Measurements from ENCODE around the gene VAMP2. TPM values are rescaled to one million over a fixed set of nuclear protein-coding genes. Genes with fewer than 3 reads are reported as not detected.
A peak's percentile ranks its signal among the peaks of the same experiment; 100 is the strongest.

VAMP2 gene
- total RNA-seq, 1 donor from 2014 or later = 2.1 TPM

DNA sequence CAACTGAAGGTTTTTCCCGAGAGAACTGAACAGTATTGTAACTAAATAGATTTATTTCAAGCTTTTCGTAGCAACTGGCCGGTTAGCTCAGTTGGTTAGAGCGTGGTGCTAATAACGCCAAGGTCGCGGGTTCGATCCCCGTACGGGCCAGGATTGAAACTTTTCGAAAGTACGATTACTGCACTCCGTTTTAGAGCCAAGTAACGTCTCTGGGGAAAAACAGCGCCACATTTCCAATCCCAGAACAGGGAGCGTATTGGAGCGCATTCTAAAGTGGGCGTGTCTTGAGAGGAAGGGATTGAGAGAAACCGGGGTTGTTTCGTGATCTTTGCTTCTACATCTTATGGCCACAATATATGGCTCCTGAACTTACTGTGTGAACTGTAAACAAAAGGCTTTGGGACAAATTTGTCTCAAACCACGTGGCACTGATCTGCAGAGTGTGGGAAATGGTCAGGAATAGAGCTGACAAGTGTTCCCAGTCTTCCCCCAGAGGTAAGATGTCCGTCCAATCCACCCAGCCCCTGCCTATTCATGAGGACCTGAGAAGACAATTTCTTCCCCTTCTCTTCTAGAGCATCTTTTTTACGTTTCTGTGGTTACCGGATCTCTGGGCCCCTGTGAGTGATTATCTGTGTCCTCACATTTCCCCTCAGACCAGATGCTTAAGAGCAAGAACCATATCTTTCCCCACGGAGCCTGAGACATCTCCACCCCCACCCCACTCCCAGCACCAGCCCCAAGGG lies 24.9 kb upstream of the VAMP2 start:
- TF ChIP-seq, protein P1, sequence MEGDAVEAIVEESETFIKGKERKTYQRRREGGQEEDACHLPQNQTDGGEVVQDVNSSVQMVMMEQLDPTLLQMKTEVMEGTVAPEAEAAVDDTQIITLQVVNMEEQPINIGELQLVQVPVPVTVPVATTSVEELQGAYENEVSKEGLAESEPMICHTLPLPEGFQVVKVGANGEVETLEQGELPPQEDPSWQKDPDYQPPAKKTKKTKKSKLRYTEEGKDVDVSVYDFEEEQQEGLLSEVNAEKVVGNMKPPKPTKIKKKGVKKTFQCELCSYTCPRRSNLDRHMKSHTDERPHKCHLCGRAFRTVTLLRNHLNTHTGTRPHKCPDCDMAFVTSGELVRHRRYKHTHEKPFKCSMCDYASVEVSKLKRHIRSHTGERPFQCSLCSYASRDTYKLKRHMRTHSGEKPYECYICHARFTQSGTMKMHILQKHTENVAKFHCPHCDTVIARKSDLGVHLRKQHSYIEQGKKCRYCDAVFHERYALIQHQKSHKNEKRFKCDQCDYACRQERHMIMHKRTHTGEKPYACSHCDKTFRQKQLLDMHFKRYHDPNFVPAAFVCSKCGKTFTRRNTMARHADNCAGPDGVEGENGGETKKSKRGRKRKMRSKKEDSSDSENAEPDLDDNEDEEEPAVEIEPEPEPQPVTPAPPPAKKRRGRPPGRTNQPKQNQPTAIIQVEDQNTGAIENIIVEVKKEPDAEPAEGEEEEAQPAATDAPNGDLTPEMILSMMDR (IDR thresholded peaks at IDR 0.05; ENCODE audit: insufficient read depth, low read length, severe bottlenecking) = peak; percentile 9
- peak overlapping the region; percentile 33 for H3K4me3 ChIP-seq (ENCODE audit: low read depth, low read length)

DNA sequence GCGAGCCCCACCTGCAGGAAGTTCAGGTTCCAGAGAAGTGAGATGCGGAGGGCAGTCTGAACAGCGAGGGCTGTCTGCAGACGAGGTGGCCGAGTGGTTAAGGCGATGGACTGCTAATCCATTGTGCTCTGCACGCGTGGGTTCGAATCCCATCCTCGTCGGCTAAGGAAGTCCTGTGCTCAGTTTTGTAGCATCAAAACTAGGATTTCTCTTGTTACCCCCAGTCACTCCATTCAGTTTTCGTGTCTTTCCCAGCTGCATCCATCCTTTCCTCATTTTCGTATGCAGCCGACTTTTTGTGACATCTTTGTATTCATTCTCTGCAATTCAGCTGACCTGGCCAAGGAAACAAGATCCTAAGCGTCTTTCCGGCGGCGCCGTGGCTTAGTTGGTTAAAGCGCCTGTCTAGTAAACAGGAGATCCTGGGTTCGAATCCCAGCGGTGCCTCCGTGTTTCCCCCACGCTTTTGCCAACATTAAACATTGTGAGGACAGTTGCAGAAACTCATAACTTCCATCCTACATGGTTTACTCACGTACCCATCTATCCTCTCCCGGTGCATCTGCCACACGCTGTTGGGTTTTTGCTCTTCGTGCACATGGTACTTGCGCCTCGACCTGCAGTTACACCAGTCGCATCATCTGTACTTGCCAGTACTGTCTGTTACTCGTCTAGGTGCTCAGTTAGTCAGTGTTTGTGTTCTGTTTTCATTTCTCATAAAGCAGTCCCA lies 24.2 kb upstream of the VAMP2 start:
- peak; percentile 92 for DNase-seq (ENCODE audit: low read depth)
- H3K4me3 ChIP-seq (ENCODE audit: low read depth, low read length) = peak overlapping the region; percentile 70
- FAIRE-seq = peak; percentile 13
- TF ChIP-seq, protein P1 (IDR thresholded peaks at IDR 0.05; ENCODE audit: insufficient read depth, low read length, severe bottlenecking) = peak; percentile 44
- H3K36me3 ChIP-seq (ENCODE audit: control insufficient read depth, insufficient read depth, low read length) = no peaks in the 10 kb centered on the region
- H3K27me3 ChIP-seq (ENCODE audit: control insufficient read depth, insufficient read depth, low read length) = no peaks in the 10 kb centered on the region

More for the DNA sequence above, 24.9 kb upstream of the VAMP2 start:
- Histone ChIP-seq H3K27me3 (ENCODE audit: control insufficient read depth, insufficient read depth, low read length) (no peaks in the 10 kb centered on the region), H3K36me3 (ENCODE audit: control insufficient read depth, insufficient read depth, low read length) (no peaks in the 10 kb centered on the region)
- FAIRE-seq (peak; percentile 60), DNase-seq (ENCODE audit: low read depth) (peak; percentile 98)

DNA sequence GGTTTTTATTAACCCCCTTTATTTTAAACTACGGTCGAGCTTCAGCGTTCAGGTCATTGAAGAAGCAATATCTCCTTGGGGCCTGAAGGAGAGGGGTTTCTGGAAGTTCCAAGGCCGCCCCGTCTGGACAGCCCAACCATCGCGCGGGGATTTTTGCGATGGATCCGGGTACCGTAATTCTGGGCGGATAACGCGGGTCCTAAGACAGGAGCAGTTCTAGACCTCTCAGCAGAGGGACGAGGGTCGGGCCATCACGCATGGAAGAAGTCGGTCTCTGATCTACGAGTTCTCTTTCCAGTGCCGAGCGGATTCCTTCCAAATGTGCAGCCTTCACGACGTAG lies 23.7 kb upstream of the VAMP2 start:
- TF ChIP-seq, protein P1 (IDR thresholded peaks at IDR 0.05; ENCODE audit: insufficient read depth, low read length, severe bottlenecking) = no peak
- H3K36me3 ChIP-seq (ENCODE audit: control insufficient read depth, insufficient read depth, low read length) = no peaks in the 10 kb centered on the region
- DNase-seq (ENCODE audit: low read depth) = no peak
- FAIRE-seq = no peak
- H3K27me3 ChIP-seq (ENCODE audit: control insufficient read depth, insufficient read depth, low read length) = no peaks in the 10 kb centered on the region
- peak overlapping the region; percentile 70 for H3K4me3 ChIP-seq (ENCODE audit: low read depth, low read length)

DNA sequence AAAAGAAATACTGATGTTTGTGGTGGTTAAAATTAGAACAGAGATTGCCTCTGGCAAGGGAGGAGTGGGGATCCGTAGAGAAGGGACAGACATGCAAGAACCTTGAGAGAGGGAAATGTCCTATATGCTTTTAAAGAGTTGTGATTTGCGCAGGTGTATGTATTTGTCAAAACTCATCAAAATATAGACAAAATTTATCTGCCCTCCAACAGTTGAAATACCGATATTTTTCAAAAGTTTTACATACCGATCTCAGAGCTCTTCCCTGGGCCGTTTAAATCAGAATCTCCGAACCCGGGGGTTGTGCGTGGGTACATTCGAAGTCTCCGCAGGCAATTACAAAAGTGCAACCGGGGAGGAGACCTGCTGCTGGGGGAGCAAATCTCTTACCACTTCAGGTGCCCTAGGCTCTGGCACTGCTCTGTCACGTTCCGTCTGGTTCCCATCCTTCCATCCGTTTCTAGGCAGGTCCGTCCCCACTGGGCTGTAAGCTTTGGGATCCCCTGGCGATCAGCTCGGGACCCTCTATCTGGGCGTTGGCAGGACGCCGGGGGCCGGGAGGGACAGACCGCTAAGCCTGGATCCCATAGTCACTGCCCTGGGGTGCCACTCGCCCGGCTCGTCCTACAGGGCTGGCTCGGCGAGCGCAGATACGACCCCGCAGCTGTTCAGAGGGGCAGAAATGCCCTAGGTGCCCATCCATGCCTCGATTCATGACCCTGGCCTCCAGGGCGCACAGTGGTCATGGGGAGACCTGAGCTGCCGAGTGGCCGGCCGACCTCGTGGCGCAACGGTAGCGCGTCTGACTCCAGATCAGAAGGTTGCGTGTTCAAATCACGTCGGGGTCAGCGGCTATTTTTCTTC lies 23.1 kb upstream of the VAMP2 start:
- TF ChIP-seq, protein P1 (IDR thresholded peaks at IDR 0.05; ENCODE audit: insufficient read depth, low read length, severe bottlenecking) = no peak
- H3K36me3 ChIP-seq (ENCODE audit: control insufficient read depth, insufficient read depth, low read length) = no peaks in the 10 kb centered on the region
- no peak for FAIRE-seq
- H3K4me3 ChIP-seq (ENCODE audit: low read depth, low read length) = peak overlapping the region; percentile 70
- H3K27me3 ChIP-seq (ENCODE audit: control insufficient read depth, insufficient read depth, low read length) = no peaks in the 10 kb centered on the region
- peak; percentile 43 for DNase-seq (ENCODE audit: low read depth)

DNA sequence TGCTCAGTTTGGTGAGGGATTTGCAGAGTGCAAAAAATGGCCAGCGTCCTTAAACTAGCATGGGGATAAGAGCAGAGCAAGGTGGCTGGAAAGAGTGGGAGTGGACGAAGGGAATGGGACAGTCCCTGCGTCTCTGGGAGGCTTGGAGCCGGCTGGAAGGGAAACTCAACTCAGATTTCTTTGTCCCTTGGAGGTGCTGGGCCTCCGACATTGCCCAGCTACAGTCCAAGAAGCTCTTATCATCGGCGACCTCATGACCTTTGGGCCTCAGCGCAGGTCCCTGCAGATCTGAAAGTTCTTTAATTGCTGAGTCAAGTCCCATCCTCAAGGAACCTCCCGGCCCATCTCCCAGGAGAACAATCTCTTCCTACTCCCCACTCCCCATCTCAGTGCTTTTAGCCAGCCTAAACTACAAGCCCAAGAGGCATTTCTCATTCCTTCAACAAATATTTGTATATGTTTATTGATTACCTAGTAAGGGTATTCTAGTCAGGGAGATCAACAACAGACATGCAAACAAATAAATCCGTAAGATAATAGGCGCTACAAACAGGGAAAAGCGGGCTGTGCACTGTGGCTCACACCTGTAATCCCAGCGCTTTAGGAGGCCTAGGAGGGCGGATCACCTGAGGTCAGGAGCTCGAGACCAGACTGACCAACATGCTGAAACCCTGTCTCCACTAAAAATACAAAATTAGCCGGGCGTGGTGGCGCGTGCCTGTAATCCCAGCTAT lies 14.4 kb upstream of the VAMP2 start:
- H3K27me3 ChIP-seq (ENCODE audit: control insufficient read depth, insufficient read depth, low read length) = no peaks in the 10 kb centered on the region
- FAIRE-seq (no peak), DNase-seq (ENCODE audit: low read depth) (no peak)
- peak overlapping the region; percentile 63 for H3K4me3 ChIP-seq (ENCODE audit: low read depth, low read length)
- TF ChIP-seq, protein P1 (IDR thresholded peaks at IDR 0.05; ENCODE audit: insufficient read depth, low read length, severe bottlenecking) = no peak
- H3K36me3 ChIP-seq (ENCODE audit: control insufficient read depth, insufficient read depth, low read length) = no peaks in the 10 kb centered on the region

Data from bronchial epithelial cell (primary cell).